ENCODE data around the gene TBCEL.

Gene TBCEL

GRCh38 chr11:121057922-121058321 lies 34.0 kb downstream of the TBCEL start:
- peaks cover 21 to 35% of the 10 kb centered on the region in 2 donors for H3K36me3 ChIP-seq (ENCODE audit: control insufficient read depth in 2 of 2, insufficient read depth in 2 of 2, low read length in 2 of 2)
- no peak overlapping the region for H3K4me3 ChIP-seq (ENCODE audit: low read length in 2 of 2)
- H3K4me1 ChIP-seq (ENCODE audit: control insufficient read depth in 2 of 2, insufficient read depth in 2 of 2, low read length in 2 of 2): no peaks in the 10 kb centered on the region
- no peaks in the 10 kb centered on the region for H3K27me3 ChIP-seq (ENCODE audit: control insufficient read depth in 2 of 2, insufficient read depth in 2 of 2, low read length in 2 of 2)
- no peaks in the 10 kb centered on the region for H3K9me3 ChIP-seq (ENCODE audit: control insufficient read depth in 2 of 2, low read length in 2 of 2)
- no peak overlapping the region for H3K9ac ChIP-seq (ENCODE audit: low read depth in 1 of 2, low read length in 2 of 2)
- no peak overlapping the region for H3K27ac ChIP-seq (ENCODE audit: low read depth in 2 of 2, low read length in 2 of 2)

GRCh38 chr11:121058941-121059340 lies 35.0 kb downstream of the TBCEL start:
- Histone ChIP-seq H3K36me3 (ENCODE audit: control insufficient read depth in 2 of 2, insufficient read depth in 2 of 2, low read length in 2 of 2) (peaks cover 15 to 29% of the 10 kb centered on the region in 2 donors), H3K9ac (ENCODE audit: low read depth in 1 of 2, low read length in 2 of 2) (no peak overlapping the region), H3K4me3 (ENCODE audit: low read length in 2 of 2) (no peak overlapping the region), H3K9me3 (ENCODE audit: control insufficient read depth in 2 of 2, low read length in 2 of 2) (no peaks in the 10 kb centered on the region), H3K27me3 (ENCODE audit: control insufficient read depth in 2 of 2, insufficient read depth in 2 of 2, low read length in 2 of 2) (no peaks in the 10 kb centered on the region), H3K27ac (ENCODE audit: low read depth in 2 of 2, low read length in 2 of 2) (no peak overlapping the region), H3K4me1 (ENCODE audit: control insufficient read depth in 2 of 2, insufficient read depth in 2 of 2, low read length in 2 of 2) (no peaks in the 10 kb centered on the region)

- Histone ChIP-seq H3K4me1 (ENCODE audit: control insufficient read depth in 2 of 2, insufficient read depth in 2 of 2, low read length in 2 of 2) (no peaks in the 10 kb centered on the region), H3K4me3 (ENCODE audit: low read length in 2 of 2) (no peak overlapping the region), H3K27ac (ENCODE audit: low read depth in 2 of 2, low read length in 2 of 2) (no peak overlapping the region), H3K27me3 (ENCODE audit: control insufficient read depth in 2 of 2, insufficient read depth in 2 of 2, low read length in 2 of 2) (no peaks in the 10 kb centered on the region), H3K9ac (ENCODE audit: low read depth in 1 of 2, low read length in 2 of 2) (no peak overlapping the region), H3K36me3 (ENCODE audit: control insufficient read depth in 2 of 2, insufficient read depth in 2 of 2, low read length in 2 of 2) (peaks cover 11 to 23% of the 10 kb centered on the region in 2 donors), H3K9me3 (ENCODE audit: control insufficient read depth in 2 of 2, low read length in 2 of 2) (no peaks in the 10 kb centered on the region)
These were observed 35.7 kb downstream of the TBCEL start for GRCh38 chr11:121059605-121060004.

GRCh38 chr11:121063728-121064127 lies 39.8 kb downstream of the TBCEL start:
- Histone ChIP-seq H3K4me3 (ENCODE audit: low read length in 2 of 2) (no peak overlapping the region), H3K27me3 (ENCODE audit: control insufficient read depth in 2 of 2, insufficient read depth in 2 of 2, low read length in 2 of 2) (no peaks in the 10 kb centered on the region), H3K4me1 (ENCODE audit: control insufficient read depth in 2 of 2, insufficient read depth in 2 of 2, low read length in 2 of 2) (peaks cover 9 to 17% of the 10 kb centered on the region in 2 donors), H3K9ac (ENCODE audit: low read depth in 1 of 2, low read length in 2 of 2) (no peak overlapping the region), H3K9me3 (ENCODE audit: control insufficient read depth in 2 of 2, low read length in 2 of 2) (no peaks in the 10 kb centered on the region), H3K36me3 (ENCODE audit: control insufficient read depth in 2 of 2, insufficient read depth in 2 of 2, low read length in 2 of 2) (peaks cover 11 to 14% of the 10 kb centered on the region in 2 donors), H3K27ac (ENCODE audit: low read depth in 2 of 2, low read length in 2 of 2) (no peak overlapping the region)

GRCh38 chr11:121066623-121067022 lies 42.7 kb downstream of the TBCEL start:
- Histone ChIP-seq H3K9ac (ENCODE audit: low read depth in 1 of 2, low read length in 2 of 2) (no peak overlapping the region), H3K27ac (ENCODE audit: low read depth in 2 of 2, low read length in 2 of 2) (no peak overlapping the region), H3K36me3 (ENCODE audit: control insufficient read depth in 2 of 2, insufficient read depth in 2 of 2, low read length in 2 of 2) (peaks cover 7 to 8% of the 10 kb centered on the region in 2 donors), H3K4me1 (ENCODE audit: control insufficient read depth in 2 of 2, insufficient read depth in 2 of 2, low read length in 2 of 2) (peaks cover 9 to 20% of the 10 kb centered on the region in 2 donors), H3K4me3 (ENCODE audit: low read length in 2 of 2) (no peak overlapping the region), H3K9me3 (ENCODE audit: control insufficient read depth in 2 of 2, low read length in 2 of 2) (no peaks in the 10 kb centered on the region), H3K27me3 (ENCODE audit: control insufficient read depth in 2 of 2, insufficient read depth in 2 of 2, low read length in 2 of 2) (no peaks in the 10 kb centered on the region)

GRCh38 chr11:121067026-121067425 lies 43.1 kb downstream of the TBCEL start:
- Histone ChIP-seq H3K4me1 (ENCODE audit: control insufficient read depth in 2 of 2, insufficient read depth in 2 of 2, low read length in 2 of 2) (peaks cover 9 to 20% of the 10 kb centered on the region in 2 donors), H3K9ac (ENCODE audit: low read depth in 1 of 2, low read length in 2 of 2) (no peak overlapping the region), H3K27ac (ENCODE audit: low read depth in 2 of 2, low read length in 2 of 2) (peak overlapping the region in 1 of 2 donors; percentile 70), H3K36me3 (ENCODE audit: control insufficient read depth in 2 of 2, insufficient read depth in 2 of 2, low read length in 2 of 2) (peaks cover 6 to 7% of the 10 kb centered on the region in 2 donors), H3K27me3 (ENCODE audit: control insufficient read depth in 2 of 2, insufficient read depth in 2 of 2, low read length in 2 of 2) (no peaks in the 10 kb centered on the region), H3K4me3 (ENCODE audit: low read length in 2 of 2) (no peak overlapping the region), H3K9me3 (ENCODE audit: control insufficient read depth in 2 of 2, low read length in 2 of 2) (no peaks in the 10 kb centered on the region)

GRCh38 chr11:121067453-121067852 lies 43.6 kb downstream of the TBCEL start:
- no peaks in the 10 kb centered on the region for H3K27me3 ChIP-seq (ENCODE audit: control insufficient read depth in 2 of 2, insufficient read depth in 2 of 2, low read length in 2 of 2)
- peaks cover 3 to 7% of the 10 kb centered on the region in 2 donors for H3K36me3 ChIP-seq (ENCODE audit: control insufficient read depth in 2 of 2, insufficient read depth in 2 of 2, low read length in 2 of 2)
- peaks cover 9 to 20% of the 10 kb centered on the region in 2 donors for H3K4me1 ChIP-seq (ENCODE audit: control insufficient read depth in 2 of 2, insufficient read depth in 2 of 2, low read length in 2 of 2)
- H3K4me3 ChIP-seq (ENCODE audit: low read length in 2 of 2): no peak overlapping the region
- no peaks in the 10 kb centered on the region for H3K9me3 ChIP-seq (ENCODE audit: control insufficient read depth in 2 of 2, low read length in 2 of 2)
- H3K27ac ChIP-seq (ENCODE audit: low read depth in 2 of 2, low read length in 2 of 2): peak overlapping the region; percentile 43 to 70
- no peak overlapping the region for H3K9ac ChIP-seq (ENCODE audit: low read depth in 1 of 2, low read length in 2 of 2)

GRCh38 chr11:121067962-121068647 lies 44.2 kb downstream of the TBCEL start:
- Histone ChIP-seq H3K4me3 (ENCODE audit: low read length in 2 of 2) (no peak overlapping the region), H3K27ac (ENCODE audit: low read depth in 2 of 2, low read length in 2 of 2) (peak overlapping the region; percentile 43 to 70), H3K9me3 (ENCODE audit: control insufficient read depth in 2 of 2, low read length in 2 of 2) (no peaks in the 10 kb centered on the region), H3K4me1 (ENCODE audit: control insufficient read depth in 2 of 2, insufficient read depth in 2 of 2, low read length in 2 of 2) (peaks cover 9 to 20% of the 10 kb centered on the region in 2 donors), H3K36me3 (ENCODE audit: control insufficient read depth in 2 of 2, insufficient read depth in 2 of 2, low read length in 2 of 2) (peaks cover 0 to 7% of the 10 kb centered on the region in 2 donors), H3K9ac (ENCODE audit: low read depth in 1 of 2, low read length in 2 of 2) (no peak overlapping the region), H3K27me3 (ENCODE audit: control insufficient read depth in 2 of 2, insufficient read depth in 2 of 2, low read length in 2 of 2) (no peaks in the 10 kb centered on the region)

- H3K36me3 ChIP-seq (ENCODE audit: control insufficient read depth in 2 of 2, insufficient read depth in 2 of 2, low read length in 2 of 2): peaks cover 0 to 7% of the 10 kb centered on the region in 2 donors
- no peak overlapping the region for H3K4me3 ChIP-seq (ENCODE audit: low read length in 2 of 2)
- no peak overlapping the region for H3K27ac ChIP-seq (ENCODE audit: low read depth in 2 of 2, low read length in 2 of 2)
- H3K4me1 ChIP-seq (ENCODE audit: control insufficient read depth in 2 of 2, insufficient read depth in 2 of 2, low read length in 2 of 2): peaks cover 9 to 20% of the 10 kb centered on the region in 2 donors
- H3K9ac ChIP-seq (ENCODE audit: low read depth in 1 of 2, low read length in 2 of 2): no peak overlapping the region
- no peaks in the 10 kb centered on the region for H3K9me3 ChIP-seq (ENCODE audit: control insufficient read depth in 2 of 2, low read length in 2 of 2)
- H3K27me3 ChIP-seq (ENCODE audit: control insufficient read depth in 2 of 2, insufficient read depth in 2 of 2, low read length in 2 of 2): no peaks in the 10 kb centered on the region
These were observed 44.9 kb downstream of the TBCEL start for GRCh38 chr11:121068787-121069186.

GRCh38 chr11:121070951-121071845 lies 47.3 kb downstream of the TBCEL start:
- peaks cover 9 to 20% of the 10 kb centered on the region in 2 donors for H3K4me1 ChIP-seq (ENCODE audit: control insufficient read depth in 2 of 2, insufficient read depth in 2 of 2, low read length in 2 of 2)
- H3K27me3 ChIP-seq (ENCODE audit: control insufficient read depth in 2 of 2, insufficient read depth in 2 of 2, low read length in 2 of 2): no peaks in the 10 kb centered on the region
- no peaks in the 10 kb centered on the region for H3K9me3 ChIP-seq (ENCODE audit: control insufficient read depth in 2 of 2, low read length in 2 of 2)
- no peak overlapping the region for H3K9ac ChIP-seq (ENCODE audit: low read depth in 1 of 2, low read length in 2 of 2)
- no peak overlapping the region for H3K4me3 ChIP-seq (ENCODE audit: low read length in 2 of 2)
- H3K36me3 ChIP-seq (ENCODE audit: control insufficient read depth in 2 of 2, insufficient read depth in 2 of 2, low read length in 2 of 2): peaks cover 0 to 2% of the 10 kb centered on the region in 2 donors
- H3K27ac ChIP-seq (ENCODE audit: low read depth in 2 of 2, low read length in 2 of 2): no peak overlapping the region

Data from mucosa of rectum (tissue), 2 donors.